Measurements from ENCODE around the gene CUX1.

- TF ChIP-seq CTCF (IDR thresholded peaks at IDR 0.05) (no peak), POLR2A (IDR thresholded peaks at IDR 0.05) (no peak)
Measured at GRCh38 chr7:101952355-101953247, 135.2 kb downstream of the CUX1 start.

Measured in body of pancreas (tissue), 4 donors.